ENCODE data around the gene TMEM220.

DNA sequence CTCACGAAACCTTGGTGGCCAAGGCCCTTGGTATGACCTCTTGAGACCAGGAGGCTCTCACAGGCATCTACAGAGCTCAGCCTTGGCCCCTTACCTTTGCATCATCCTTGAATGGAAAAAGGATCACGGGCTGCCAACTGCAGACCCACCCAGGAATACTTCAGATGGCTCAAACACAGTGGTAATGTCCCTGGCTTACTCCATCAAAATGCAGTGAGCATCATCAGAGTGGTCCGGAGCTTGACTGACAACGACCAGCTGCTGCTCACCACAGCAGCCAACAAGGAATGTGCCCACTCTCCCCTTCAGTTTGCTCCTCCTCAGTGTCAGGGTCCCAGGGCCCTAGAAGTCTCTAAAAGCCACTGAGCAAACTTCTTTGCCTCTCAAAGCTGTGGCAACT is 55.1 kb downstream of the TMEM220 start:
- TF ChIP-seq EZH2 (IDR thresholded peaks at IDR 0.05; ENCODE audit: insufficient read depth, poor library complexity, severe bottlenecking) (no peak), EZH2phosphoT487 (IDR thresholded peaks at IDR 0.05; ENCODE audit: insufficient read depth, low read depth) (no peak)

Measured in GM23248 (cell line).